Adrenal gland (tissue), 5 donors: Measurements from ENCODE around the gene STXBP1.
"Not testable (repeated sequence)": the region's sequence is repeated elsewhere in the genome, so short reads cannot be mapped to it uniquely, and the experiment has no call there.

Experiments used
- POLR2A ChIP-seq, 2 donors: fragments of 450-650 bp; IDR thresholded peaks; one replicate each; pipeline ENCODE4 v1.6.1; 2017; ENCODE audit warnings: antibody characterized with exemption in 2 of 2, mild to moderate bottlenecking in 2 of 2, moderate library complexity in 1 of 2
- TF ChIP-seq, protein P1 (sequence below), 6 experiments: fragments of 450-650 bp in 4 of 6; fragments of 200-600 bp in 2 of 6; sonication (generic) in 1 of 6; IDR thresholded peaks; 1 replicate in 5 of 6; 2 replicates in 1 of 6; pipeline versions ENCODE4 v1.5.1 to v1.8.0; 2016 to 2021; ENCODE audit warnings: antibody characterized with exemption in 6 of 6, mild to moderate bottlenecking in 2 of 6, moderate library complexity in 1 of 6
- donor health status: DM: no; HTN: no; CAD: no.

DNA sequence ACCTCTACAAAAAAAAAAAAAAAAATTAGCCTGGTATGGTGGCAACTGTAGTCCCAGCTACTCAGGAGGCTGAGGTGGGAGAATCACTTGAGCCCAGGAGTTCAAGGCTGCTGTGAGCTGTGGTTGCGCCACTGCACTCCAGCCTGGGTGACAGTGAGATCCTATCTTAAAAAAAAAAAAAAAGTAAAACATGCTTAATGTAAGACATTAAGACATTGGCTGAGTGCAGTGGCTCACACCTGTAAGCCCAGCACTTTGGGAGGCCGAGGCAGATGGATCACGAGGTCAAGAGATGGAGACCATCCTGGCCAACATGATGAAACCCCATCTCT lies 27.6 kb upstream of the STXBP1 start:
- TF ChIP-seq, protein P1, sequence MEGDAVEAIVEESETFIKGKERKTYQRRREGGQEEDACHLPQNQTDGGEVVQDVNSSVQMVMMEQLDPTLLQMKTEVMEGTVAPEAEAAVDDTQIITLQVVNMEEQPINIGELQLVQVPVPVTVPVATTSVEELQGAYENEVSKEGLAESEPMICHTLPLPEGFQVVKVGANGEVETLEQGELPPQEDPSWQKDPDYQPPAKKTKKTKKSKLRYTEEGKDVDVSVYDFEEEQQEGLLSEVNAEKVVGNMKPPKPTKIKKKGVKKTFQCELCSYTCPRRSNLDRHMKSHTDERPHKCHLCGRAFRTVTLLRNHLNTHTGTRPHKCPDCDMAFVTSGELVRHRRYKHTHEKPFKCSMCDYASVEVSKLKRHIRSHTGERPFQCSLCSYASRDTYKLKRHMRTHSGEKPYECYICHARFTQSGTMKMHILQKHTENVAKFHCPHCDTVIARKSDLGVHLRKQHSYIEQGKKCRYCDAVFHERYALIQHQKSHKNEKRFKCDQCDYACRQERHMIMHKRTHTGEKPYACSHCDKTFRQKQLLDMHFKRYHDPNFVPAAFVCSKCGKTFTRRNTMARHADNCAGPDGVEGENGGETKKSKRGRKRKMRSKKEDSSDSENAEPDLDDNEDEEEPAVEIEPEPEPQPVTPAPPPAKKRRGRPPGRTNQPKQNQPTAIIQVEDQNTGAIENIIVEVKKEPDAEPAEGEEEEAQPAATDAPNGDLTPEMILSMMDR (IDR thresholded peaks at IDR 0.05): not testable (repeated sequence)
- TF ChIP-seq POLR2A (IDR thresholded peaks at IDR 0.05): not testable (repeated sequence)
